ENCODE results near the gene ZCCHC18.
A peak's percentile ranks its signal among the peaks of the same experiment; 100 is the strongest.

The ZCCHC18 gene

GRCh38 chrX:104134583-104135261, 22.4 kb downstream of the ZCCHC18 start:
- DNase-seq = no peak

GRCh38 chrX:104135677-104136076, 23.4 kb downstream of the ZCCHC18 start:
- no peak for DNase-seq

GRCh38 chrX:104136241-104137019, 24.1 kb downstream of the ZCCHC18 start:
- DNase-seq = peak; percentile 54

- no peak for DNase-seq
These were observed 25.2 kb downstream of the ZCCHC18 start for GRCh38 chrX:104137496-104137895.

- no peak for DNase-seq
These were observed 28.9 kb downstream of the ZCCHC18 start for GRCh38 chrX:104141087-104141760.

- DNase-seq = no peak
These were observed 38.7 kb downstream of the ZCCHC18 start for GRCh38 chrX:104151037-104151436.

- DNase-seq = peak; percentile 79
These were observed 44.6 kb downstream of the ZCCHC18 start, which contains the start of gene SLC25A53 for GRCh38 chrX:104156630-104157529. SLC25A53 (minus strand) TSS chrX:104157009; CDS start chrX:104105257, 51,752 bp downstream.

Data from activated CD4-positive, alpha-beta T cell treated with anti-CD3 and anti-CD28 coated beads for 48 hours (primary cell).